Keratinocyte (primary cell): ENCODE results near the gene ARHGAP20.

Experiments used
- EZH2 ChIP-seq: IDR thresholded peaks from one replicate; pipeline ENCODE4 v1.6.1; 2012; ENCODE audit warnings: inconsistent platforms, mild to moderate bottlenecking, low read length, moderate library complexity
- TF ChIP-seq, protein P1 (sequence below), 3 experiments: IDR thresholded peaks in 1 of 3; conservative IDR thresholded peaks in 1 of 3; optimal IDR thresholded peaks in 1 of 3; 2 replicates in 2 of 3; 3 replicates in 1 of 3; pipeline versions ENCODE3 to v1.5.1; 2011; ENCODE audit warnings: low read length in 3 of 3, mild to moderate bottlenecking in 3 of 3, moderate library complexity in 2 of 3, control low read depth in 1 of 3, inconsistent platforms in 1 of 3; ENCODE audit not compliant: insufficient read depth in 2 of 3; ENCODE audit errors: extremely low read depth in 1 of 3

DNA sequence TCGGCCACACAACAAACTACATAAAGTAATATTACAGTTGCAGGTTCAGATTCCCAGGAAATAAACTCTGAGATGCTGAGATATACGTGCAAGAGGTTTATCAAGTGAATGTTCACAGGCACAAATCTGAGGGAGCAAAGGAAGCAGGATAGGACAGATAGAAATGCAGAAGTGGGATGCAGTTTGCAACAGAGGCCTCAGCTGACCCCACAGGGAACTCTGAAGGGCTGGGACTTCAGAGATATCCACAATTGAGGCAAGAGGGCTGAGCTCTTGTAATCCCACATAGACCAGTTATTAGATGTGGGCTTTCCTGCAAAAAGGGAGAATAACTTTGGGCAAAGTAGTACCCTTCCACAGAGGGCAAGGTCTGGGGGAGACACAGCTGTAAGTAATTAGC, 25.4 kb upstream of the ARHGAP20 start:
- TF ChIP-seq, protein P1, sequence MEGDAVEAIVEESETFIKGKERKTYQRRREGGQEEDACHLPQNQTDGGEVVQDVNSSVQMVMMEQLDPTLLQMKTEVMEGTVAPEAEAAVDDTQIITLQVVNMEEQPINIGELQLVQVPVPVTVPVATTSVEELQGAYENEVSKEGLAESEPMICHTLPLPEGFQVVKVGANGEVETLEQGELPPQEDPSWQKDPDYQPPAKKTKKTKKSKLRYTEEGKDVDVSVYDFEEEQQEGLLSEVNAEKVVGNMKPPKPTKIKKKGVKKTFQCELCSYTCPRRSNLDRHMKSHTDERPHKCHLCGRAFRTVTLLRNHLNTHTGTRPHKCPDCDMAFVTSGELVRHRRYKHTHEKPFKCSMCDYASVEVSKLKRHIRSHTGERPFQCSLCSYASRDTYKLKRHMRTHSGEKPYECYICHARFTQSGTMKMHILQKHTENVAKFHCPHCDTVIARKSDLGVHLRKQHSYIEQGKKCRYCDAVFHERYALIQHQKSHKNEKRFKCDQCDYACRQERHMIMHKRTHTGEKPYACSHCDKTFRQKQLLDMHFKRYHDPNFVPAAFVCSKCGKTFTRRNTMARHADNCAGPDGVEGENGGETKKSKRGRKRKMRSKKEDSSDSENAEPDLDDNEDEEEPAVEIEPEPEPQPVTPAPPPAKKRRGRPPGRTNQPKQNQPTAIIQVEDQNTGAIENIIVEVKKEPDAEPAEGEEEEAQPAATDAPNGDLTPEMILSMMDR (optimal IDR thresholded peaks at IDR 0.05 in 1 of 3, IDR thresholded peaks at IDR 0.05 in 1 of 3, conservative IDR thresholded peaks at IDR 0.05 in 1 of 3; ENCODE audit: extremely low read depth in 1 of 3, insufficient read depth in 2 of 3, low read length in 3 of 3): no peak
- TF ChIP-seq EZH2: no peak
